ENCODE results near the gene DSCAML1.

DSCAML1 gene

GRCh38 chr11:117392979-117393378, 404.0 kb downstream of the DSCAML1 start:
- no peak for TF ChIP-seq CTCF (IDR thresholded peaks at IDR 0.05; ENCODE audit: control insufficient read depth, extremely low read depth, insufficient read depth)
- DNase-seq (ENCODE audit: low read depth), result no peak
- no peak overlapping the region for H3K4me3 ChIP-seq (ENCODE audit: low read depth, low read length)

GRCh38 chr11:117392001-117392690, 404.9 kb downstream of the DSCAML1 start:
- no peak for TF ChIP-seq CTCF (IDR thresholded peaks at IDR 0.05; ENCODE audit: control insufficient read depth, extremely low read depth, insufficient read depth)
- no peak overlapping the region for H3K4me3 ChIP-seq (ENCODE audit: low read depth, low read length)
- DNase-seq (ENCODE audit: low read depth), result no peak

- no peak overlapping the region for H3K4me3 ChIP-seq (ENCODE audit: low read depth, low read length)
- no peak for DNase-seq (ENCODE audit: low read depth)
- TF ChIP-seq CTCF (IDR thresholded peaks at IDR 0.05; ENCODE audit: control insufficient read depth, extremely low read depth, insufficient read depth), result no peak
These were observed 405.8 kb downstream of the DSCAML1 start for GRCh38 chr11:117391181-117391580.

- no peak for DNase-seq (ENCODE audit: low read depth)
- no peak for TF ChIP-seq CTCF (IDR thresholded peaks at IDR 0.05; ENCODE audit: control insufficient read depth, extremely low read depth, insufficient read depth)
- H3K4me3 ChIP-seq (ENCODE audit: low read depth, low read length), result no peak overlapping the region
These were observed 406.3 kb downstream of the DSCAML1 start for GRCh38 chr11:117390743-117391142.

- H3K4me3 ChIP-seq (ENCODE audit: low read depth, low read length), result no peak overlapping the region
- TF ChIP-seq CTCF (IDR thresholded peaks at IDR 0.05; ENCODE audit: control insufficient read depth, extremely low read depth, insufficient read depth), result no peak
- no peak for DNase-seq (ENCODE audit: low read depth)
These were observed 408.8 kb downstream of the DSCAML1 start for GRCh38 chr11:117387992-117388755.

- H3K4me3 ChIP-seq (ENCODE audit: low read depth, low read length), result no peak overlapping the region
- DNase-seq (ENCODE audit: low read depth), result no peak
- no peak for TF ChIP-seq CTCF (IDR thresholded peaks at IDR 0.05; ENCODE audit: control insufficient read depth, extremely low read depth, insufficient read depth)
These were observed 411.1 kb downstream of the DSCAML1 start for GRCh38 chr11:117385906-117386305.
